HEK293 (cell line): ENCODE data around the gene MRPS18B.

Experiments
- BCL11B ChIP-seq: fragments of 450-650 bp; formaldehyde crosslinking; IDR thresholded peaks from 2 replicates; pipeline ENCODE4 v1.5.1; 2016; ENCODE audit warnings: low read depth, missing biosample characterization, missing genetic modification characterization
- GLIS1 ChIP-seq: fragments of 450-650 bp; formaldehyde crosslinking; IDR thresholded peaks from 2 replicates; pipeline ENCODE4 v1.5.1; 2016; ENCODE audit warnings: missing biosample characterization, missing genetic modification characterization
- GLIS2 ChIP-seq: fragments of 450-650 bp; formaldehyde crosslinking; IDR thresholded peaks from 2 replicates; pipeline ENCODE4 v1.5.1; 2016; ENCODE audit warnings: missing biosample characterization, missing genetic modification characterization
- HOXD13 ChIP-seq: sonication (generic); formaldehyde crosslinking; IDR thresholded peaks from 2 replicates; pipeline ENCODE4 v1.8.0; 2022; ENCODE audit warnings: missing genetic modification reagents, borderline replicate concordance
- OVOL3 ChIP-seq: fragments of 450-650 bp; formaldehyde crosslinking; IDR thresholded peaks from 2 replicates; pipeline ENCODE4 v1.5.1; 2016; ENCODE audit warnings: missing biosample characterization, missing genetic modification characterization
- PRDM2 ChIP-seq: fragments of 450-650 bp; formaldehyde crosslinking; IDR thresholded peaks from 2 replicates; pipeline ENCODE4 v1.5.1; 2016; ENCODE audit warnings: missing biosample characterization, missing genetic modification characterization, borderline replicate concordance
- SCRT1 ChIP-seq: fragments of 450-650 bp; formaldehyde crosslinking; IDR thresholded peaks from 2 replicates; pipeline ENCODE4 v1.5.1; 2016; ENCODE audit warnings: missing biosample characterization, missing genetic modification characterization, borderline replicate concordance
- ZBTB17 ChIP-seq: fragments of 450-650 bp; formaldehyde crosslinking; IDR thresholded peaks from 2 replicates; pipeline ENCODE4 v1.5.1; 2016; ENCODE audit warnings: missing biosample characterization, missing genetic modification characterization
- ZBTB48 ChIP-seq: fragments of 450-650 bp; formaldehyde crosslinking; IDR thresholded peaks from 2 replicates; pipeline ENCODE4 v1.5.1; 2016; ENCODE audit warnings: missing biosample characterization, missing genetic modification characterization
- ZBTB8A ChIP-seq: fragments of 450-650 bp; formaldehyde crosslinking; IDR thresholded peaks from 2 replicates; pipeline ENCODE4 v1.5.1; 2016; ENCODE audit warnings: missing biosample characterization, missing genetic modification characterization
- ZFP69B ChIP-seq: fragments of 450-650 bp; formaldehyde crosslinking; IDR thresholded peaks from 2 replicates; pipeline ENCODE4 v1.5.1; 2016; ENCODE audit warnings: missing biosample characterization, missing genetic modification characterization
- ZNF112 ChIP-seq: fragments of 450-650 bp; formaldehyde crosslinking; IDR thresholded peaks from 2 replicates; pipeline ENCODE4 v1.5.0; 2017; ENCODE audit warnings: missing biosample characterization, missing genetic modification characterization
- ZNF140 ChIP-seq: fragments of 450-650 bp; formaldehyde crosslinking; IDR thresholded peaks from 2 replicates; pipeline ENCODE4 v1.5.1; 2016; ENCODE audit warnings: missing biosample characterization, missing genetic modification characterization
- ZNF184 ChIP-seq: fragments of 450-650 bp; IDR thresholded peaks from 2 replicates; pipeline ENCODE4 v1.5.1; 2018; ENCODE audit warnings: missing biosample characterization, mild to moderate bottlenecking, missing genetic modification characterization
- ZNF19 ChIP-seq: fragments of 450-650 bp; formaldehyde crosslinking; IDR thresholded peaks from 2 replicates; pipeline ENCODE4; 2016; ENCODE audit warnings: missing biosample characterization, missing genetic modification characterization, low read depth
- ZNF223 ChIP-seq: fragments of 450-650 bp; formaldehyde crosslinking; IDR thresholded peaks from 2 replicates; pipeline ENCODE4 v1.5.1; 2016; ENCODE audit warnings: missing biosample characterization, missing genetic modification characterization
- ZNF23 ChIP-seq: fragments of 450-650 bp; formaldehyde crosslinking; IDR thresholded peaks from 2 replicates; pipeline ENCODE4 v1.5.1; 2016; ENCODE audit warnings: missing biosample characterization, missing genetic modification characterization, borderline replicate concordance
- ZNF266 ChIP-seq: fragments of 450-650 bp; formaldehyde crosslinking; IDR thresholded peaks from 2 replicates; pipeline ENCODE4 v1.5.1; 2016; ENCODE audit warnings: missing biosample characterization, missing genetic modification characterization, low read depth
- ZNF274 ChIP-seq, 2 experiments: fragments of 200-500 bp in 1 of 2; fragments of 450-650 bp in 1 of 2; sonication (Bioruptor generic) in 1 of 2; formaldehyde crosslinking in 1 of 2; IDR thresholded peaks; 2 replicates each; pipeline versions ENCODE4 v1.5.1 to v1.6.1; 2014 to 2016; ENCODE audit warnings: borderline replicate concordance in 1 of 2, inconsistent platforms in 1 of 2, low read length in 1 of 2, missing biosample characterization in 1 of 2, missing genetic modification characterization in 1 of 2
- ZNF292 ChIP-seq: fragments of 450-650 bp; formaldehyde crosslinking; IDR thresholded peaks from 2 replicates; pipeline ENCODE4 v1.5.1; 2016; ENCODE audit warnings: low read depth, missing biosample characterization, missing genetic modification characterization, borderline replicate concordance
- ZNF354C ChIP-seq: fragments of 450-650 bp; formaldehyde crosslinking; IDR thresholded peaks from 2 replicates; pipeline ENCODE4 v1.5.1; 2016; ENCODE audit warnings: missing biosample characterization, missing genetic modification characterization, low read depth, borderline replicate concordance
- ZNF362 ChIP-seq: fragments of 450-650 bp; formaldehyde crosslinking; IDR thresholded peaks from 2 replicates; pipeline ENCODE4 v1.5.1; 2016; ENCODE audit warnings: missing biosample characterization, missing genetic modification characterization
- ZNF366 ChIP-seq: fragments of 450-650 bp; formaldehyde crosslinking; conservative IDR thresholded peaks from 2 replicates; pipeline ENCODE4 v1.5.1; 2016; ENCODE audit warnings: missing biosample characterization, missing genetic modification characterization
- ZNF404 ChIP-seq: fragments of 450-650 bp; formaldehyde crosslinking; IDR thresholded peaks from 2 replicates; pipeline ENCODE4 v1.5.1; 2017; ENCODE audit warnings: missing biosample characterization, missing genetic modification characterization
- ZNF423 ChIP-seq: fragments of 450-650 bp; formaldehyde crosslinking; IDR thresholded peaks from 2 replicates; pipeline ENCODE4 v1.5.1; 2016; ENCODE audit warnings: missing biosample characterization, missing genetic modification characterization
- ZNF555 ChIP-seq: fragments of 450-650 bp; formaldehyde crosslinking; conservative IDR thresholded peaks from 2 replicates; pipeline ENCODE4 v1.5.1; 2017; ENCODE audit warnings: missing biosample characterization, mild to moderate bottlenecking, missing genetic modification characterization, inconsistent platforms
- ZNF621 ChIP-seq: fragments of 450-650 bp; formaldehyde crosslinking; IDR thresholded peaks from 2 replicates; pipeline ENCODE4 v1.5.1; 2017; ENCODE audit warnings: missing biosample characterization, missing genetic modification characterization
- ZNF623 ChIP-seq: fragments of 450-650 bp; formaldehyde crosslinking; IDR thresholded peaks from 2 replicates; pipeline ENCODE4 v1.5.1; 2016; ENCODE audit warnings: missing biosample characterization, missing genetic modification characterization
- ZNF629 ChIP-seq: fragments of 450-650 bp; formaldehyde crosslinking; IDR thresholded peaks from 2 replicates; pipeline ENCODE4 v1.5.1; 2017; ENCODE audit warnings: missing biosample characterization, missing genetic modification characterization
- ZNF76 ChIP-seq: fragments of 450-650 bp; formaldehyde crosslinking; IDR thresholded peaks from 2 replicates; pipeline ENCODE4; 2016; ENCODE audit warnings: low read depth, missing biosample characterization, missing genetic modification characterization, borderline replicate concordance
- ZNF777 ChIP-seq: fragments of 450-650 bp; formaldehyde crosslinking; IDR thresholded peaks from 2 replicates; pipeline ENCODE4 v1.5.1; 2017; ENCODE audit warnings: missing biosample characterization, missing genetic modification characterization, borderline replicate concordance
- TF ChIP-seq, protein P1 (sequence below): fragments of 450-650 bp; formaldehyde crosslinking; IDR thresholded peaks from 2 replicates; pipeline ENCODE4 v1.5.1; 2017; ENCODE audit warnings: missing biosample characterization, missing genetic modification characterization

Gene MRPS18B

GRCh38 chr6:30626484-30627366 is 9.1 kb downstream of the MRPS18B start, which contains the start of gene ATAT1 (continued):
- TF ChIP-seq ZNF621 (tag by site-specific recombination) (no peak), ZNF366 (tag by site-specific recombination) (no peak), ZNF777 (no peak), ZNF140 (no peak), ZNF223 (tag by site-specific recombination) (no peak), ZNF623 (tag by site-specific recombination) (no peak), ZNF266 (tag by site-specific recombination) (no peak), ZNF274 (IDR thresholded peaks at IDR 0.05; ENCODE audit: low read length) (no peak), ZNF274 (tag by site-specific recombination; IDR thresholded peaks at IDR 0.05; ENCODE audit: borderline replicate concordance) (no peak), ZNF19 (tag by site-specific recombination) (no peak), ZNF354C (tag by site-specific recombination) (no peak), GLIS1 (tag by site-specific recombination) (peak; percentile 38; the same call in 1 of the 2 replicates), ZNF76 (tag by site-specific recombination) (no peak), ZNF629 (tag by site-specific recombination) (peak; percentile 73), ZNF184 (tag by site-specific recombination) (no peak), HOXD13 (no peak), GLIS2 (tag by site-specific recombination) (peak; percentile 97), SCRT1 (no peak), ZNF23 (tag by site-specific recombination) (no peak), ZNF555 (tag by site-specific recombination) (no peak), ZNF362 (no peak), ZNF292 (tag by site-specific recombination) (no peak), OVOL3 (no peak), ZFP69B (tag by site-specific recombination) (peak; percentile 95), ZBTB17 (tag by site-specific recombination) (peak; percentile 89), ZNF404 (tag by site-specific recombination) (no peak), ZNF423 (tag by site-specific recombination) (no peak), BCL11B (tag by site-specific recombination) (peak; percentile 90), ZNF112 (tag by site-specific recombination) (no peak), ZBTB48 (no peak; the same call in 1 of the 2 replicates), ZBTB8A (tag by site-specific recombination) (peak; percentile 37), PRDM2 (no peak)
- TF ChIP-seq, protein P1, sequence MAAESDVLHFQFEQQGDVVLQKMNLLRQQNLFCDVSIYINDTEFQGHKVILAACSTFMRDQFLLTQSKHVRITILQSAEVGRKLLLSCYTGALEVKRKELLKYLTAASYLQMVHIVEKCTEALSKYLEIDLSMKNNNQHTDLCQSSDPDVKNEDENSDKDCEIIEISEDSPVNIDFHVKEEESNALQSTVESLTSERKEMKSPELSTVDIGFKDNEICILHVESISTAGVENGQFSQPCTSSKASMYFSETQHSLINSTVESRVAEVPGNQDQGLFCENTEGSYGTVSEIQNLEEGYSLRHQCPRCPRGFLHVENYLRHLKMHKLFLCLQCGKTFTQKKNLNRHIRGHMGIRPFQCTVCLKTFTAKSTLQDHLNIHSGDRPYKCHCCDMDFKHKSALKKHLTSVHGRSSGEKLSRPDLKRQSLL (tag by site-specific recombination): no peak
